NCI-H510A treated with DMSO at 0.1 percent for 48 hours (cell line): Measurements from ENCODE around the gene ENPP4.
A peak's percentile ranks its signal among the peaks of the same experiment; 100 is the strongest.
"Not testable (repeated sequence)": the region's sequence is repeated elsewhere in the genome, so short reads cannot be mapped to it uniquely, and the experiment has no call there.

ENCODE experiments used
- DNase-seq: peaks from one replicate; lab custom pipeline; 2025; lab: John Stamatoyannopoulos, UW

The ENPP4 gene, protein sequence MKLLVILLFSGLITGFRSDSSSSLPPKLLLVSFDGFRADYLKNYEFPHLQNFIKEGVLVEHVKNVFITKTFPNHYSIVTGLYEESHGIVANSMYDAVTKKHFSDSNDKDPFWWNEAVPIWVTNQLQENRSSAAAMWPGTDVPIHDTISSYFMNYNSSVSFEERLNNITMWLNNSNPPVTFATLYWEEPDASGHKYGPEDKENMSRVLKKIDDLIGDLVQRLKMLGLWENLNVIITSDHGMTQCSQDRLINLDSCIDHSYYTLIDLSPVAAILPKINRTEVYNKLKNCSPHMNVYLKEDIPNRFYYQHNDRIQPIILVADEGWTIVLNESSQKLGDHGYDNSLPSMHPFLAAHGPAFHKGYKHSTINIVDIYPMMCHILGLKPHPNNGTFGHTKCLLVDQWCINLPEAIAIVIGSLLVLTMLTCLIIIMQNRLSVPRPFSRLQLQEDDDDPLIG

DNA sequence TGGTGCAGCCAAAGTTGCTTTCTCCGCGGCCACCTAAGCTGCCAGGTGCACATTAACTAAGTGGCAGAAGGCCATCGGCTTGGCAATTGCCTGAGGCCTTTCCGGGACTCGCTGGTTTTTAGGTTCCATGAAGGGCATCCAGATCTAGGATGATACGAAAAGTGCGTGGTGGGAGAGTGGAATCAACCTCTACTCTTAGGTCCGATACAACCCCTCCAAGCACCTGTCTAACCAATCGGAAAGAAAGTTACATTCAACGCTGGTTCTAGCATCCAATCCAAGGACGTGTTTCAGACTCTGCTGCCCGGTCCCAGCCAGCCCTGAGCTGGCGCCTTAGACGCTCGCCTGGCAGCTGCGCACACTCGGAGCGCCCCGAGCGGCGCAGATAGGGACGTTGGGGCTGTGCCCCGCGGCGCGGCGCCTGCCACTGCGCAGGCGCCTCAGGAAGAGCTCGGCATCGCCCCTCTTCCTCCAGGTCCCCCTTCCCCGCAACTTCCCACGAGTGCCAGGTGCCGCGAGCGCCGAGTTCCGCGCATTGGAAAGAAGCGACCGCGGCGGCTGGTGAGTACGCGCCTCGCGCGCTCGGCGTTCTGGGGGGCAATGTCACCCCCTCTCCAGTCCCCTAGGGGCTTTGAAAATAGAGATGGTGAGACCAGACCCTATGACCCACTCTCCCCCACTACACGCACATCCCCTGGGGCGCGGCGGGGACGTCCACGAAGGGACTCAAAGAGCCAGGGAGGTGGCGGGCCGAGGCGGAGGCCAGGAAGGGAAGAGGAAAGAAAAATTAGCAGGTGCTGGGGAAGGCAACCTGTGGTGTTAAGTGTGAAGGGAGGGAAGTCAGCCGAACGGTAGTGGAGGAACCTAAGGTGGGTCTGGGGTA is at the start of gene ENPP4:
ENPP4 (plus strand) TSS at position 361 of the 883 bp plus-strand sequence. CDS start 9,595 bp downstream, outside the sequence.
- peak; percentile 97 for DNase-seq

DNA sequence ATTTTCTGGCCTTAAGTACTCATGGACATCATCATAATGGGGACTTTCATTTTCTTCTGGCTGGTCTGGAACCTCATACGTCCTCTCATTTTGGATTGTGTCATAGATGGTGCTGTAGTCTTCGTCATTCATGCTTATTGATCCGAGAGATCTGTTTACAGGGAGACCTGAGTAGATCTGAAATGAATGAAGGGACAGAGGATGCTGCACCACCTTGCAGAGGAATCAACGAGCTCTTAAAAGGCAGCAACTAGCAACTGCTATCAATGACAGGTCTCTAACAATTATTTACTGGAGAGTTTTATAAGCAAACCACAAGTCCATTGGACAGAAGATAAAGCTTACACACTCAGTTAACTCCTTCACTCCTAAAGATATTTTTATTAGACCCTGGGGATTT is 49.7 kb upstream of the ENPP4 start:
- no peak for DNase-seq

- DNase-seq, result not testable (repeated sequence)
Measured at GRCh38 chr6:46085688-46086087, 44.1 kb upstream of the ENPP4 start.

DNA sequence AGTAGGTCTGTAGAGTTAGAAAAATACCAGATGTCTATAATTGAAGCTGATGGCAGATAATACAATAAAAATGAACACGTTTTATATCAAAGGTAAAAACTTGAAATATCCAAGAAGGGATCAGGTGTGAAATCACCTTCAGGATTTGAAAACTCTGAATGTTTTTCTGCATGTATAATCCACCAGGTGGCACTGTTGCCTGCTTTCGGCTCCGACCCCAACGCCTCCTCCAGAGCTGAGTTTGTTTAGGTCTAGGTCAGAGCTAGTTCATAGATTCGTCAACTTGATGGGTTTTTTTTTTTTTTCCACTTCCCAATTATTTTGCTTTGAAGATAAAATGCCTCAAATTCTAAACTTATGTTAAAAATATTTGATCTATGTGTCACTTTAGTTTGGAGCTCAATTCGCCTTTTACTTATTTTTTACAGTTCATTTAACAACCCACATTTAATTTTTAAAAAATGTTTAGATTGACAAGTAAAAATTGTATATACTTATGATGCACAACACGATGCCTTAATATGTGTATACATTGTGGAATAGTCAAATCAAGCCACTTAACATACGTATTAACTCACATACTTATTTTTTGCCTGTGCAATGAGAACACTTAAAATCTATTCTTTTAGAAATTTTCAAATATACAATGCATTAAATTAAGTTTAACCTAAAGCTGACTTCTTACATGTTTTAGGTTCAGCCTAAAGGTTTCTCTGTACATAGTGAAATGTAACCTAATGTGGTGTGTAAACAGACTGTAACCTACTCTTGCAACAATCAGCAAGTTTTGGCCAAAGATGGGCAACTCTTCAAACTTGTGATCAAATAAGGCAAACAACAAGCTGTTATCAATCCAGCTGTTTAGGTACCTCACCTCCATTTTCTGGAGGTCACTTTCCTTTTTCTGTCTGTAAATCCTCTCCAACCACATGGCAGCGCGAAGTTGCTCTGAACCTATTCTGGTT is 39.4 kb upstream of the ENPP4 start:
- DNase-seq, result peak; percentile 82

GRCh38 chr6:46091080-46091478 is 38.7 kb upstream of the ENPP4 start:
- no peak for DNase-seq

GRCh38 chr6:46095251-46095650 is 34.5 kb upstream of the ENPP4 start:
- DNase-seq, result no peak

GRCh38 chr6:46097366-46097765 is 32.4 kb upstream of the ENPP4 start:
- DNase-seq, result peak; percentile 43

DNA sequence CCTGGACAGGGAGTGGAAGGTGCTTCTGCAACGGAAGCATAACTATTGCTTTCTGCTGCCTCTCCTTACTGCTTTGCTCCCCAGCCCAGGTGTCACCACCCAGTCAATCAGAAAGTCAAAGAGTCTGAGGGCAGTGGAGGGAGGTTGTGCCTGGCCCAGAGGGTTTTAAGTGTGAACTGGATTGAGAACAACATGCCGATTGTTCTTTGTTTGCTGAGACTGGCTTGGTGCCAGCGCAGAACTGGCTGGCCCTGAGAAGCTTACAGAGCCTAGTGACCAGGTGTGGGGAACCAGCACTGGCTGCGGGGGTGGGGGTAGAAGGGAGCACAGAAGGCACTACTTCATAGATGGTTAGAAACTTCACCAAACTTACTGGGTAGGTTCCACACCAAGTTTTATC is 31.1 kb upstream of the ENPP4 start:
- peak; percentile 97 for DNase-seq

DNA sequence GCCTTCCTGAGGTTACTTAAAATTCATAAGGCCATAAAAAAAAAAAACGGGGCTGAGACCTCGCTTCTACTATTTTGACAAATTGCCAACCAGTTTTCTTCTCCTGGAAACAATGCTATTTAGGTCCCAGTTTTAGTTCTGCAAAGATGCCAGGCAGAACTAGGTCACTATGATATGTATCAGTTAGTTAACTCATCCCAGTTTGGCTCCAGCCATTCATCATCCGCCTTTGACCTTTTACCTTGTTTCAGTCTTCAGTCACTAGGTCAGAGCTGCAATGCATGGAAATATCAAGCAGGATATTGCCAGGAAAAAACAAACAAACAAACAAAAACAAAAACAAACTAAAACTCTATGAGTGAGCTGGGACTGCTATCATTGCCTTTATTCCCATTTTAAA is 29.8 kb upstream of the ENPP4 start:
- no peak for DNase-seq

DNA sequence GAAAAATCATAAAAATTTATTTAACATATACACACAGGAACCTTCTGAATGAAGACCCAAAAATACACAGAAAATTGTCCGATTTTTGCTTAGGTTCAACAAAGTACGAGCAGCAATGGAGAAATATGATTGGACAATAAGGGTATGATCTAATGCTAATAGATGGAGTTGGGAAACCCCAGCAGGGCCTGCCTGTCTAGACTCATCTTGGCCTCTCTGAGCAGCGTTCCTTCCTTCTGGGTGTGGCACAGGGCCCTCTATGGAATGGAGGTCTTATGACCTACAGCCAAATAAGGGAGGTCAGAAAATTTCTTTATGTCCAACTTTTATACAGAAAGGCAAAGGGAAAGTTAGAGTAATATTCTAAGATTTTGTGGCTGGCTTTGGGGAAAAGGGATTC is 27.7 kb upstream of the ENPP4 start:
- no peak for DNase-seq

GRCh38 chr6:46103441-46104115 is 26.2 kb upstream of the ENPP4 start:
- no peak for DNase-seq

DNA sequence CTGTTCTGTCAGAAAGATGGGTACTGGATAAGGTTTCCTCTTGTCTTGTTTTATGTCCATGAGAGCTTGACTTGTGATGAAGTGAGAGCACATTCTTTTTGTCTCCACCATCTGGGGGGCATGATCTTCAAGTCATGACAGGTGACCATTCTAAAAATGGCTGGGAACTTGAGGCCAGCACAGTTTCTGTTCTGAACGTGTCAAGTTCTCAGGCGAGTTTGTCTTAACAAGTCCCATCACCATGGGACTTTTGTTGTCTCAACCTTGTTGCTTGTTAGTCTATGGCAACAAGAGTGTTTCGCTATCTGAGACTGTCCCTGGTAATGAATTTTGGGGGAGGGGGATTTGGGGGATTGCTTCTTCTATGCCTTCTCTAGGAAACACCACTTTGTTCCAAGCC is 25.6 kb upstream of the ENPP4 start:
- no peak for DNase-seq

GRCh38 chr6:46105568-46105967 is 24.2 kb upstream of the ENPP4 start:
- no peak for DNase-seq

DNA sequence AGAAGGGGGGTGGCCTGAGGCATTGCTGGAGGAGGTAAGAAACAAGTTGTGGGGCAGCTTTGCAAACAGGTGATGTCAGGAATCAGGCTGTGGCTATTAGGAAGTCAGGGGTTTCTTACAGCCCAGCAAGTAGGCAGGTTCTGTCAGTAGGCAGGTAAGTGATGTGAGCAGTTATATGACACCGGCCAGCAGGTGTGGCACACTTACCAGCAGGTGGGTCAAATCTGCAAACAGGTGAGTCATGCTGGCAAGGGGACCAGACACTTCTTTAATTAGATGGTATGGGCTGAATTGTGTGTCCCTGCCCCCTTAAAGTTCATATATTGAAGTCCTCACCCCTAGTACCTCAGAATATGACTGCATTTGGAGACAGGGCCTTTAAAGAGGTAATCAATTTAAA is 16.4 kb upstream of the ENPP4 start:
- peak; percentile 96 for DNase-seq

DNA sequence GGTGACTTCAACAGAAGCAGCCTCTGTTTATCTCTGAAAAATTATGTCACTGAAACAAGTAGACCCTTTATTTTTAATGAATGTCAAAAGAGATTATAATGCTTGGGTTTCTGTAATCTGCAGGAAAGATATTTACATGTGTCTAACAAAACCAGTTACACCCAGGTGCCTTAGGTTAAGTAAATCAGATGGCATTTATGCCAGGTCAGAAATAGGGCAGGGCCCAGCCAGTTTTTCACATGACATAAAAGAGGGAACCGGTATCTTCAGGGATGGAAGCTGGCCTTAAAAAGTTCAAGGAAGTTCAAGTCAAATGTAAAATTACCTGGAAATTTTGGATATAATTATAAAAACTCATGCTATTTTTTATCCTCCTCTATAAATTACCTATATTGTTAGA is 14.2 kb upstream of the ENPP4 start:
- no peak for DNase-seq

DNA sequence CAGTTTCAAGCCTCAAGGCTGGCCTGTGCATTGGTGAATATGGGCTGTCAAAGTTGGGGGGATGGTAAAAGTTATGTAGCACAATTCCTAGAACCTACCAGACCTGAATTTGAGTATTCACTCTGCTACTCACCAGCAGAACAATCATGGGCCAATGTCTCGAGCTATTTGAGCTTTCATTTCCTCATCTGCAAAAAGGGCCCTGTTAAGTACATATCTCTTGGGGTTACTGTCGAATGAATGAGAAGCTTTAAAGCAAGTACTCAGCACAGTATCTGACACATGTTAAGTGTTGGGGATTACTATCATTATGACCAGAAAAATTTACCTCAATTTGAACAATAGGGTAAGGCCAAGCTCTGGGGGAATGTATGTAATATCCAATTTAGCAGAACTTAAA is 13.5 kb upstream of the ENPP4 start:
- no peak for DNase-seq

GRCh38 chr6:46118157-46118556 is 11.6 kb upstream of the ENPP4 start:
- DNase-seq, result no peak

DNA sequence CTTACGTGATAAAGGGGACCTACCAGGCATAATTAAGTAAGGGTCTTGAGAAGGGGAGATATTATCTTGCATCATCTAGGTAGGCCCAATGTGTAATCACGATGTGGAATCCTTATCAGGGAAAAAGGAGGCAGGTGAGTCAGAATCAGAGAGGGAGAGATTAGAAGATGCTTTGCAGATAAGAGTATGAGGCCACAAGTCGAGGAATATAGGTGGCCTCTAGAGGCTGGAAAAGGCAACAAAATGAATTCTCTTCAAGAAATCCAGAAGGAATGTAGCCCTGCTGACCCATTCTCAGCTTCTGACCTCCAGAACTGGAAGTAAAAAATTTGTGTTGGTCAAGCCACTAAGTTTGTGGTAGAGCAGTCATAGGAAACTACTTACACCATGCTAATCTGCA is 11.0 kb upstream of the ENPP4 start:
- DNase-seq, result no peak

- DNase-seq, result not testable (repeated sequence)
Measured at GRCh38 chr6:46119679-46120078, 10.1 kb upstream of the ENPP4 start.

- DNase-seq, result no peak
Measured at GRCh38 chr6:46128476-46128875, 1.3 kb upstream of the ENPP4 start.

GRCh38 chr6:46129291-46129628 is 529 bp upstream of the ENPP4 start:
- DNase-seq, result no peak
